HUDEP-2 (cell line): Measurements from ENCODE around the gene LRFN2.

Experiments used
- DNase-seq, 76 experiments: peaks; one replicate each; lab custom pipeline; 2025; ENCODE audit not compliant: unreplicated experiment in 76 of 76; lab: John Stamatoyannopoulos, UW

LRFN2 gene

DNA sequence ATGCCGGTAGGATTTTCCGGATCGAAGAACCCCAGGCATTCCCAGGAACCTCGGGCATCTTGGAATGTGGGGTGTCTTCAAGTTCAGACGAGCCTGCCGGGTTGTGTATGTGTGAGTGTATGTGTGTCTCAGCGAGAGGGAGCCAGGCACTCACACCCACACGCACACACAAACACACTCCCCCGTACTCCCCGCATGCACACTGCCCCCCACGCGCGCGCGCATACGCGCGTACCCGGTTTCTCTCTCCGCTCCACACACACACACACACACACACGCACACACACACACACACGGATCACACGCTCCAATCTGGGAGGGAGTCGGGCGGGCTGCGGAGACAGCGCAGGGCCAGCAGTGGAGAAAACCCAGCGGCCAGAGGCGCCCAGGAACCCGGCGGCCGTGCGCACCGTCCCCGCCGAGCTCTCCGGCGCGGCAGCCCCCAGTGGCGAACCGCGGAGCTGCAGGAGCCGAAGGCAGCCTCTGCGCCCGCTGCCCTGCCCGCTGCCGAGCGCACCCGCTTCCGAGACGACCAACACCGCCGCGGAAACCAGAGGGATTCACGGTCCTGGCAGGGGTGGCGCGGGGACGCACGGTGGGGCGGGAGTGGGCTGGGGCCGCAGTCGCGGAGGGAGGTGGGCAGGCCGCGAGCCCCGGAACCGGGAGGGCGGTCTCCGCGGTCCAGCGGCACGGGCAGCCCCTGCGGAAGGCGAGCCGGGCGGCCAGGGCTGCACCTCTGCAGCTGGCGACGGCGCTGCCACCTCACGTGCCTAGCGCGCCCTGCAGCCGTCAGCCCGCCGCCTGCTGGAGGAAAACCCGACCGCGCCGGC is at the start of gene LRFN2:
Gene LRFN2, minus strand, starts transcription at position 125 of the 830 bp plus-strand sequence.
- DNase-seq = peak in 73 of 76 experiments; percentile 11 to 86 (median 71)

- DNase-seq = peak in 22 of 76 experiments; percentile 4 to 23 (median 13)
These were observed 47.3 kb upstream of the LRFN2 start for GRCh38 chr6:40634429-40634828.

- no peak for DNase-seq
These were observed 44.6 kb upstream of the LRFN2 start for GRCh38 chr6:40631744-40632143.

DNA sequence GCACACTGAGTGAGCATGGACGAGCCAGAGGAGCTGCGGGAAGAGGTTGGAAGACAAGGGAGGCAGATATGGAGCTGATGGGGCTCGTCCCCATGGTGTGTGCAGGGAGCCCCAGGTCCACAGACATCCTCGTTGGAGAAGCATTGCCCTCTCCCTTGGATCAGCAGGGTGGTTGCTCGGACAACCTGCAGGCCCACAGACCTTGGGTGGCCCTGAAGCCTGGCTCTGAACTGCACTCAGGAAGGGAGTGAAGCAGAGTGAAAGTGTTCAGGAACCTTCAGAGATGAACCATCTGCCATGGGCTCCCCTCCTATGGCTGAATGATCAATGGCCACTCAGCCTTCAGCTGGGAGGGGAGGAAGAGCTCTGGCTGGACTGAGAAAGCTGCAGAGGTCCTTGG is 43.3 kb upstream of the LRFN2 start:
- DNase-seq = no peak

- DNase-seq = no peak
These were observed 42.9 kb upstream of the LRFN2 start for GRCh38 chr6:40630051-40630450.

- no peak for DNase-seq
These were observed 42.3 kb upstream of the LRFN2 start for GRCh38 chr6:40629463-40629862.

DNA sequence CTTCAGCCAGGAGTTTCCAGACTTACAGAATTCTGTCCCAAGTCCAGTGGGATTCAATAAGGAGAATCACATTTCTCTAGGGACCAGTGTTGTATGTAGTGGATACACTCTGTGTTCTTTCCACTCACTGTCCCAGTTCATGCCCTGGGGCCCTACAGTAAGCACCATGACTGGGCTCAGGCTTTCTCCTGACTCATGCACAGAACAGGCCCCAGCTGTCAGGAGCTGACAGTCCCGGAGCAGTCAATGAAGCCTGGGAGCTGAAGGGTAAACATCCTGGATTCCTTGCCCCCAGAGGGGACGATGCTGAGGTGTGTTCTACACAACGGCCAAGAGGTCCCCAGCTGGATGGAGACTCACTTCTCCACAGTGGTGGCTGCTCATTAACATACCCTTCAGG is 40.2 kb upstream of the LRFN2 start:
- DNase-seq = no peak

- no peak for DNase-seq
These were observed 39.7 kb upstream of the LRFN2 start for GRCh38 chr6:40626886-40627285.

DNA sequence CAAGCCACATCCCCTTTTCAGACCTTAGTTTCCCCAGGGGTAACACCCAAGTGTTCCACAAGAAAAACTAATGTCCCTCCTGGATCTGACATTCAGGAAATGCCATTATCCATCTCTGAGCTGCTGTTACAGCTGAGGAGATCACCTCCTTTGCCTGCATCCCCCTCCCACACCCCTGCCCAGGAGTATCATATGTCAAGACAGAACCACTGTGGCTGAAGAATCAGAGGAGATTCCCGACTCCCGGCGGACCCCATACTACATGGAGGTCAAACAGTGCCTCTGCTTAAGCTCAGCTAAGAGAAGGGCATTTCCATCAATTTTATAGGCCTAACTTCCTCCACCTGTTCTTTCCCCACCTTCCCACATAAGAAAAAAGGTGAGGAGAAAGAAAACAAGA is 36.8 kb upstream of the LRFN2 start:
- DNase-seq = no peak

DNA sequence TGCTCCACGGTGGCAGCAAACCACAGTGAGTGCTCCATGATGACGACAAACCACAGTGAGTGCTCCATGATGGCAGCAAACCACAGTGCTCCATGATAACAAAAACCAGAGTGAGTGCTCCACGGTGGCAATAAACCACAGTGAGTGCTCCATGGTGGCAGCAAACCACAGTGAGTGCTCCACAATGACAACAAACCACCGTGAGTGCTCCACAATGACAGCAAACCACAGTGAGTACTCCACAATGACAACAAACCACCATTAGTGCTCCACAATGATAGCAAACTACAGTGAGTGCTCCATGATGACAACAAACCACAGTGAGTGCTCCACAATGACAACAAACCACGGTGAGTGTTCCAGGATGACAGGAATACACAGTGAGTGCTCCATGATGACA is 36.0 kb upstream of the LRFN2 start:
- DNase-seq = no peak

- no peak for DNase-seq
These were observed 33.5 kb upstream of the LRFN2 start for GRCh38 chr6:40620574-40621240.

GRCh38 chr6:40614671-40615070 is 27.5 kb upstream of the LRFN2 start:
- no peak for DNase-seq

DNA sequence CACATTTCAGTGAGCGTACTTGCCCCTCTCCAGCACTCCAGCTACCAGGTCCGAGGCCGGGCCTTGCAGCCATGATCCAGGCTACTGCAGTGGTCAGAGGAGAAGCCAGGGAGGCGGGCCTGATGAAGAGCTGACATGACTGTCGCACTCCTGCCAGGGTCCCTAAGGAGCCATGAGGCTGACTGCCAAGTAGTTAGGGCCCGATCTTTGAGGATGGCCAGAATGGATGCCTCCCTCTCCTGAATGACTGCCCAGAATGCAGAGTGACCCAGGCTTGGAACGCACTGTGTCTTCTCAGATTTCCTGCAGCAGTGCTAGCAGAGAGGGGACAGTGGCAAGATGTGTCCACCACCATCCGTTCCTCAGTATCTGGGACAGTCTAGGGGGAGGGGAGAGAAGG is 24.7 kb upstream of the LRFN2 start:
- no peak for DNase-seq

DNA sequence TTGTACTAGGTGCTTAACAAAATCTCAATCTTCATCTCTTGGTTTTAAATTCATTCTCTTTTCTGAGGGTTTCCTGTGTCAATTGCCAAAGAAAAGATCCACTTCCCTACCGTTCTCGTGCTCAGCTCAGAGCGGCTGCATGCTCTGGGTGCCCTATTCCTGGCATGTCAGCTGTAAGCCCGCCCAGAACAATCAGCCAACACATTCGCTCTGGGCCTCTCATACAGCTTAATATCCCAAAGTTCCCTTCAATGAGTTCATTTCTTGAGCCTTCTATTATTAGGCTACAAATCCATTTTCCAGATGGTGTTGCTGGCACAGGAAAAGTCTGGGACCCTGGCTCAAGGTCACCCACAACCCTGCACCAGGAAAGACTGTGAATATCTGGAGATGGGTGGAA is 24.3 kb upstream of the LRFN2 start:
- no peak for DNase-seq

GRCh38 chr6:40610229-40610628 is 23.1 kb upstream of the LRFN2 start:
- DNase-seq = no peak

GRCh38 chr6:40606981-40607380 is 19.8 kb upstream of the LRFN2 start:
- no peak for DNase-seq

- no peak for DNase-seq
These were observed 19.4 kb upstream of the LRFN2 start for GRCh38 chr6:40606526-40606925.

DNA sequence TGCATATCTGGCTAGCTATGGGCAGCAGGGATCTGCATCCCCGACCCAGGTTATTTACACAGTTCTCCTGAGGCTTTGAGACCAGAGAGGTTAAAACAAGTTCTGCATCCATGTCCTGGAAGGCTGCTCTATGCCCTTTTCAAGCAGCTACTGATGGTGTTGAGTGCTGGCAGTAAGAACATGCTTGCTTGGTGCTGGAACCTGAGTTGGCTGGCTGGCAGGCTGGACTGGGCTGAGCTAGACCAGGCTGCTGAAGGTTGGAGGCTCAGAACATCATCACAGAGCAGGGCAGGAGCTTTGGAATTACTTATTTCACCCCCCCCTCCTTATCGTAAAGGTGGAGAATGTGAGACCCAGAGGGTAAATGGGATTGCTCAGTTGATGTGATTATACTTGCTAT is 16.9 kb upstream of the LRFN2 start:
- DNase-seq = no peak

- DNase-seq = peak in 2 of 76 experiments; percentile 5 to 6
These were observed 12.4 kb upstream of the LRFN2 start for GRCh38 chr6:40599555-40599954.

DNA sequence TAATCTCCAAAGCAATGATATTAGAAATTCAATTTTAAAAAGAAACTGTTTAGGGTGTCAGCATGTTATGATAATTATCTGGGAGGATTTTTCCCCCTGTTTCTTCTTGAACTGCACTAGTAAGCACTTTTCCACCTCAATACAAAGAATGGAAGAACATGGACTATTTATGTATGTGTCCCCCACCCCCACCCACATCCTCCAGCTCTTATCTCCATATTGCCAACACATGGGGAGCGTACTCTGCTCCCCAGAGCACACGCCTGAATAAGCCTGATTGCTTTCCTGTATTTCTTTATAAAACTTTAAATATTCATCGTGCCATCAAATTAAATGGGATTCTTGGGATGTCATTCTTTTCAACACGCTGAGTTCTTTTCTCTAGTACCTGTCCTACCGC is 11.4 kb upstream of the LRFN2 start:
- no peak for DNase-seq

GRCh38 chr6:40597301-40597700 is 10.1 kb upstream of the LRFN2 start:
- DNase-seq = no peak

- DNase-seq = no peak
These were observed 1.3 kb upstream of the LRFN2 start for GRCh38 chr6:40588480-40588879.
